SJCRH30 (cell line): ENCODE measurements around the gene TSHR. TPM values are rescaled to one million over a fixed set of nuclear protein-coding genes. Genes with fewer than 3 reads are reported as not detected.
"Not testable (repeated sequence)": the region's sequence is repeated elsewhere in the genome, so short reads cannot be mapped to it uniquely, and the experiment has no call there.

Source experiments
- DNase-seq, 2 experiments: peaks; one replicate each; pipeline ENCODE4 v3.0.0-alpha.2; 2015 to 2020
- H3K27ac ChIP-seq: fragments of 250-450 bp; sonication (Bioruptor Pico); 2 replicates; pipeline ENCODE4 v1.5.1; 2020; ENCODE audit warnings: mild to moderate bottlenecking, moderate library complexity
- H3K27me3 ChIP-seq: fragments of 250-450 bp; sonication (Bioruptor Pico); 2 replicates; pipeline ENCODE4 v1.5.1; 2020; ENCODE audit warnings: mild to moderate bottlenecking, moderate library complexity
- H3K36me3 ChIP-seq: fragments of 250-450 bp; sonication (Bioruptor Pico); 2 replicates; pipeline ENCODE4 v1.5.1; 2020; ENCODE audit warnings: mild to moderate bottlenecking, moderate library complexity
- H3K4me1 ChIP-seq: fragments of 250-450 bp; sonication (Bioruptor Pico); 2 replicates; pipeline ENCODE4 v1.5.1; 2020; ENCODE audit warnings: mild to moderate bottlenecking, moderate library complexity
- H3K4me3 ChIP-seq: fragments of 250-450 bp; sonication (Bioruptor Pico); 2 replicates; pipeline ENCODE4 v1.5.1; 2020; ENCODE audit warnings: mild to moderate bottlenecking, moderate library complexity
- H3K9me3 ChIP-seq: fragments of 250-450 bp; sonication (Bioruptor Pico); replicated peaks from 2 replicates; pipeline ENCODE4 v1.5.1; 2020; ENCODE audit warnings: mild to moderate bottlenecking, moderate library complexity
- total RNA-seq: library from RNA; depleted of rRNA; stranded (reverse); fragments of >200 nt; shearing (Covaris generic); gene quantifications from 2 replicates; pipeline ENCODE4 v1.2.3, GENCODE V29; 2014

Gene TSHR
- total RNA-seq, 1 experiment from 2014 or later, result 0.30 TPM

- no peak overlapping the region for H3K4me3 ChIP-seq
- DNase-seq, result no peak
- no peaks in the 10 kb centered on the region for H3K9me3 ChIP-seq
- H3K36me3 ChIP-seq, result no peaks in the 10 kb centered on the region; the same call in 1 of the 2 replicates
- no peak overlapping the region for H3K27ac ChIP-seq
- no peaks in the 10 kb centered on the region for H3K27me3 ChIP-seq
- H3K4me1 ChIP-seq, result peaks cover 11% of the 10 kb centered on the region; the same call in 1 of the 2 replicates
Measured at GRCh38 chr14:80940146-80940545, 15.3 kb upstream of the TSHR start.

- Histone ChIP-seq H3K27ac (peak within 1 kb of the TSS; percentile 44), H3K27me3 (no peaks in the 10 kb centered on the region), H3K4me3 (peak within 1 kb of the TSS; percentile 75), H3K9me3 (no peaks in the 10 kb centered on the region), H3K4me1 (peaks cover 11% of the 10 kb centered on the region; the same call in 1 of the 2 replicates), H3K36me3 (no peaks in the 10 kb centered on the region)
- DNase-seq, result peak; percentile 96 to 97
Measured at GRCh38 chr14:80941241-80942185, 13.9 kb upstream of the TSHR start, which contains the start of gene CEP128. CEP128 (minus strand) TSS chr14:80941738.

DNA sequence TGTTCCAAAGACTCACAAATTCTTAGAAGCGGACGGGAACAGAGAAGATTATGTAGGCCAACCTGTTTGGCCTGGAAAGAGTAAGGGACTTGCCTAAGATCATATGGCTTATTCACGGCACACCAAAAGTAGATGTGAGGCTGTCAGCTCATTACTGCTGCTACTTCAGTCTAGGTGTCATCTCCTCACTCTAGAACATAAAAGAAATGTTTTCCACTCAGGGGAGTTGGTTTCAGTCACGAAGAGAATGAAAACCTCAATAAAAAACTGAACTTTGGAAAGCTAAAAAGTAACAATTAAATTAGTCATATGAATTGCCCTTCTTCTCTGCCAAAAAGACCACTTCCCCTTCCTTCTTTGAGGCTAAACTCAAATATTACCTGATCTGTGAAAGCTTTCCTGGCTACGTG lies 13.2 kb upstream of the TSHR start:
- peak in 1 of 2 experiments; percentile 25 for DNase-seq
- peaks cover 11% of the 10 kb centered on the region; the same call in 1 of the 2 replicates for H3K4me1 ChIP-seq
- no peaks in the 10 kb centered on the region for H3K9me3 ChIP-seq
- H3K36me3 ChIP-seq, result no peaks in the 10 kb centered on the region
- no peaks in the 10 kb centered on the region for H3K27me3 ChIP-seq
- H3K4me3 ChIP-seq, result peak overlapping the region; percentile 75
- H3K27ac ChIP-seq, result peak overlapping the region; percentile 44

- no peak for DNase-seq
- Histone ChIP-seq H3K9me3 (no peaks in the 10 kb centered on the region), H3K27ac (no peak overlapping the region), H3K4me3 (no peak overlapping the region), H3K27me3 (no peaks in the 10 kb centered on the region), H3K36me3 (no peaks in the 10 kb centered on the region), H3K4me1 (peaks cover 11% of the 10 kb centered on the region; the same call in 1 of the 2 replicates)
Measured at GRCh38 chr14:80944861-80945617, 10.4 kb upstream of the TSHR start.

- no peaks in the 10 kb centered on the region for H3K27me3 ChIP-seq
- no peak overlapping the region for H3K27ac ChIP-seq
- H3K4me3 ChIP-seq, result no peak overlapping the region
- H3K9me3 ChIP-seq, result 0 out of 2 replicates have a peak, but pooled peaks cover 2% of the 10 kb centered on the region
- no peaks in the 10 kb centered on the region for H3K36me3 ChIP-seq
- peaks cover 9% of the 10 kb centered on the region; the same call in 1 of the 2 replicates for H3K4me1 ChIP-seq
- DNase-seq, result no peak
Measured at GRCh38 chr14:80946187-80946586, 9.2 kb upstream of the TSHR start.

DNA sequence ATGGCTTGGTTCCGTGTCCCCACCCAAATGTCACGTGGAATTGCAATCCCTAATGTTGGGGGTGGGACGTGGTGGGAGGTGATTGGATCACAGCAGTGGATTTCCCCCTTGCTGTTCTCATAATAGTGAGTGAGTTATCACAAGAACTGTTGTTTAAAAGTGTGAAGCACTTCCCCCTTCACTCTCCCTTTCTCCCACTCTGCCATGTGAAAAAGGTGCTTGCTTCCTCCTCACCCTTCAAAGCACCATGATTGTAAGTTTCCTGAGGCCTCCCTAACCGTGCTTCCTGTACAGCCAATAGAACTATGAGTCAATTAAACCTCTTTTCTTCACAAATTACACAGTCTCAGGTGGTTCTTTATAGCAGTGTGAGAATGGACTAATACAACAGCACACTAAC lies 8.6 kb upstream of the TSHR start:
- Histone ChIP-seq H3K36me3 (no peaks in the 10 kb centered on the region), H3K27me3 (no peaks in the 10 kb centered on the region), H3K4me1 (peaks cover 9% of the 10 kb centered on the region; the same call in 1 of the 2 replicates), H3K4me3 (no peak overlapping the region), H3K9me3 (0 out of 2 replicates have a peak, but pooled peaks cover 4% of the 10 kb centered on the region), H3K27ac (no peak overlapping the region)
- no peak for DNase-seq

DNA sequence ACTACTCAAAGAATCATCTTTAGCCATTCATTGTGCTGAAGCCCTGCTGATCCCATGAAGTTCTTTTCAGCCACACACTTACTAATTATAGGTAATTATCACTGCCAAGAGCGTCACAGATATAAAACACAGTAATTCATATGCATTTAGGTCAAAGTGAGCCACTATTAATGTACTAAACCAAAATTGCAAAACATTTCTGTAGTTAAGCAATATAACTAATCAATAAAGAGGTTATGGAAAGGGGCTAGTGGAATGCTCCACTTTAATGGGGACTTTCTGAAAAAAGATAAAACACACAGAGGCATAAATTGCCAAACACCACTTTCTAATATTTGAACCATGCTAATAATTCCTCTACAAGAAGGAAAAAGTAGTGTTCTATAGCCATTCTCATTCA lies 7.1 kb upstream of the TSHR start:
- no peaks in the 10 kb centered on the region for H3K36me3 ChIP-seq

GRCh38 chr14:80951491-80951890 lies 3.9 kb upstream of the TSHR start:
- H3K4me3 ChIP-seq, result no peak overlapping the region
- no peak for DNase-seq
- H3K9me3 ChIP-seq, result 0 out of 2 replicates have a peak, but pooled peaks cover 4% of the 10 kb centered on the region
- H3K4me1 ChIP-seq, result no peaks in the 10 kb centered on the region
- H3K27me3 ChIP-seq, result no peaks in the 10 kb centered on the region
- H3K36me3 ChIP-seq, result no peaks in the 10 kb centered on the region
- no peak overlapping the region for H3K27ac ChIP-seq

More for the DNA sequence above, 7.1 kb upstream of the TSHR start:
- 0 out of 2 replicates have a peak, but pooled peaks cover 4% of the 10 kb centered on the region for H3K9me3 ChIP-seq
- no peaks in the 10 kb centered on the region for H3K27me3 ChIP-seq
- no peak overlapping the region for H3K27ac ChIP-seq
- no peaks in the 10 kb centered on the region for H3K4me1 ChIP-seq
- no peak for DNase-seq
- no peak overlapping the region for H3K4me3 ChIP-seq

DNA sequence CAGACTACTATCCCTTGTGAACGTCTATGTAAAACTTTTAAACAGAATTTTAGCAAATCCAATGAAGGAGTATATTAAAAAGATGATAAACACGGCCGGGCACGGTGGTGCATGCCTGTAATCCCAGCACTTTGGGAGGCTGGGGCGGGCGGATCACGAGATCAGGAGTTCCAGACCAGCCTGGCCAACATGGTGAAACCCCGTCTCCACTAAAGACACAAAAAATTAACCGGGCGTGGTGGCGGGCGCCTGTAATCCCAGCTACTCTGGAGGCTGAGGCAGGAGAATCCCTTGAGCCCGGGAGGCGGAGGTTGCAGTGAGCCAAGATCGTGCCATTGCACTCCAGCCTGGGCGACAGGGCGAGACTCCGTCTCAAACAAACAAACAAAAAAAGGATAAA lies 2.2 kb upstream of the TSHR start:
- DNase-seq, H3K27ac ChIP-seq, H3K4me1 ChIP-seq, H3K4me3 ChIP-seq, H3K9me3 ChIP-seq, H3K36me3 ChIP-seq, H3K27me3 ChIP-seq: not testable (repeated sequence)

DNA sequence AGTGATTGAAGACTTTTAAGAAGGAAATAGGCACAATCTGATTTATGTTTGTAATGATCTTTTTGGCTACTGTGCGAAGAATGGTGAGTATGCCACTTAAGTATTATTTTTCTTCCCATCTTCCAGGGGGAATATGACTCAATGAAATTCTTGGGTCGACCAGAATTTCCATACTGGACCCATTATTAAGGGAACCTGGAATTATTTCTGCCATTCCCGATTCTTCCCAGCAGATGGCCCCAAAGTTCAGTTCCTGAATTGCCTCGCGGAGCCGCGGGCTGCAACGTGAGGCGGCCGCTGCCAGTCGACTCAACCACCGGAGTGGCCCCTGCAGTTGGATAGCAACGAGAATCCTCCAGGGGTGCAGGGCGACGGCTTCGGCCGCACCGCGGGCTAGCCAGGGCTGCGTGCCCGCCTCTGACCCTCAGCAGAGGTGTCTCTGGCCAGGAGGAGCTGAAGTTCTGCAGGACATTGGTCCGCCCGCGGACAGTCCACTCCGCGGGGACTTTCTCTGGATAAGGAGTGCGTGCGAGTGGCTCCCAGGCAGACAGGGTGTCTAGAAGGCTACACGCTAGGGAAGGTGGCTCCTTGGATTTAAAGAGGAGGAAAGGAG lies 628 bp upstream of the TSHR start:
- H3K27me3 ChIP-seq, result no peaks in the 10 kb centered on the region
- no peaks in the 10 kb centered on the region for H3K36me3 ChIP-seq
- no peaks in the 10 kb centered on the region for H3K4me1 ChIP-seq
- peak overlapping the region; percentile 63 for H3K4me3 ChIP-seq
- no peak overlapping the region for H3K27ac ChIP-seq
- DNase-seq, result peak; percentile 75 to 82
- 0 out of 2 replicates have a peak, but pooled peaks cover 4% of the 10 kb centered on the region for H3K9me3 ChIP-seq

DNA sequence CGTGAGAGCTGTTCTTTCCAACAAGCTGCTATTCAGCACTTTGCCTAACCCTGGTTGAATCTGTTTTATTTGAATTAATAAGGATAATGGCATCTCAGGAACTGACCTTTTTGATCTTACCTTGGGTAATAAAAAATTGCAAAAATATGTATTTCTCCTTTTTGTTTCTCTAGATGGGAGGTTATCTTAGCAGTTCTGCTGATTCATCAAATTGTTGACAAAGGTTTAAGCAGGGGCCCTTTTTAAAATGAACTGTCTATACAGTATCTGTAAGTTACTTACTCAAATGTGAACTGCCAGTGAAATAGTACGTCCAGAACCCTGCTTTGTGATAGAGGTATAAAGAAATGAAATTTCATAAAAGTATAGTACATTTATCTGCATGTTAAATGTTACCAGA lies 681 bp downstream of the TSHR start:
- Histone ChIP-seq H3K9me3 (0 out of 2 replicates have a peak, but pooled peaks cover 3% of the 10 kb centered on the region), H3K4me1 (no peaks in the 10 kb centered on the region)

DNA sequence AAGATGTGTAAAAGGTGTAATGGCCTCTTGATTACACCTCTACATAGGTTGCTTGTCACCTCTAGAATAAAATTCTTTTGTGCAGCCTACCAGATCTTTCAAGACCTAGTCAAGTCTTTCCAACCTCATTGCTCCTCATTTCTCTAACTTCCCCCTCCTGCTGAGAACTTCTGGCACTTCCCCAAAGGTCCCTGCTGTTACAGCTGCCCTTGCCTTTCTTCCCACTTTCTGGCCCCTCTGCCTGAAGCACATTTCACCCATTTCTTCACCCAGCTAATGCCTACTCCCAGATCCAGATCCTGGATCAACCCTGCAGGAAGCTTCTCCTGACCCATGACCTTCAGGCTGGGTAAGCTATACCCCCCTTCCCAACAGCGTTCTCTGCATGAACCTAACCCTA lies 1.5 kb downstream of the TSHR start:
- peak in 1 of 2 experiments; percentile 52 for DNase-seq
- no peaks in the 10 kb centered on the region for H3K27me3 ChIP-seq
- no peak overlapping the region for H3K27ac ChIP-seq
- no peaks in the 10 kb centered on the region for H3K36me3 ChIP-seq
- no peaks in the 10 kb centered on the region for H3K9me3 ChIP-seq
- H3K4me3 ChIP-seq, result no peak overlapping the region
- no peaks in the 10 kb centered on the region for H3K4me1 ChIP-seq

More for the DNA sequence above, 681 bp downstream of the TSHR start:
- H3K4me3 ChIP-seq, result no peak overlapping the region
- H3K36me3 ChIP-seq, result no peaks in the 10 kb centered on the region
- H3K27me3 ChIP-seq, result no peaks in the 10 kb centered on the region
- H3K27ac ChIP-seq, result no peak overlapping the region
- DNase-seq, result no peak

DNA sequence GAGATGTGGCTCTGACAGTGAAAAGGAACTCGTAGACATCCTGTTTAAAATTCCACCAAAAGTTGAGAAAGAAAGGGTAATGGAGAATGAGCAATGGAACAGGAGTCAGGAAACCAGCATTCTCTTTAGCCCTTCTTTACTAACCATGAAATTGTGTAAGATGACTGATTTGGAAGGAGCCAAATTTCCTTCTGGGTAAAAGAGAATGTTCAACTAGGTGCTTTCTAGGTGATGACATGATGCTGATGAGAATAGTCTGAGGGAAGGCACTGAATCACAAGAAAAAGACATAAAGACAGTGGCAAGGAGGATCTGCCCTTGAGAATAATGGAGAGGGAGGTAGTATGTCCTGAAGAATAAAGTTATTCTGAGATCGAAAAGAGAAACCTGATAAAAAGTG lies 2.2 kb downstream of the TSHR start:
- Histone ChIP-seq H3K27me3 (no peaks in the 10 kb centered on the region), H3K36me3 (no peaks in the 10 kb centered on the region), H3K4me3 (no peak overlapping the region), H3K4me1 (no peaks in the 10 kb centered on the region), H3K9me3 (no peaks in the 10 kb centered on the region), H3K27ac (no peak overlapping the region)
- no peak for DNase-seq

GRCh38 chr14:80958226-80958625 lies 2.8 kb downstream of the TSHR start:
- Histone ChIP-seq H3K36me3 (no peaks in the 10 kb centered on the region), H3K27me3 (no peaks in the 10 kb centered on the region), H3K27ac (no peak overlapping the region), H3K9me3 (no peaks in the 10 kb centered on the region), H3K4me1 (no peaks in the 10 kb centered on the region), H3K4me3 (no peak overlapping the region)
- DNase-seq, result no peak
